Endothelial cell of umbilical vein (primary cell): Measurements from ENCODE around the gene RTN4R. TPM values are rescaled to one million over a fixed set of nuclear protein-coding genes. Genes with fewer than 3 reads are reported as not detected.

Experiments used
- BruUV-seq: library from RNA; stranded (reverse); fragments of 400-500 nt; replicated peaks from 2 replicates; lab custom pipeline; 2021; lab: Mats Ljungman, UMichigan
- CTCF ChIA-PET: fragments of 300-600, 350-600 bp; sonication (Branson Sonifier 250); formaldehyde crosslinking; loops from one replicate; lab custom pipeline; 2021; ENCODE audit warnings: antibody characterized with exemption, inconsistent platforms; lab: Charles Lee
- POLR2A ChIA-PET: fragments of 300-600, 350-600 bp; sonication (Branson Sonifier 250); formaldehyde crosslinking; loops from one replicate; lab custom pipeline; 2021; ENCODE audit warnings: antibody characterized with exemption, inconsistent platforms; lab: Charles Lee
- DNase-seq: peaks from one replicate; pipeline ENCODE4 v3.0.0-alpha.2; 2011; ENCODE audit warnings: low read depth, low spot score
- FAIRE-seq: peaks from 2 replicates; lab custom pipeline; 2011; peaks lifted over from hg19 to GRCh38; lab: Jason Lieb, UNC
- H2AFZ ChIP-seq: 2 replicates; pipeline ENCODE4 v1.6.0; 2012; ENCODE audit warnings: low read depth, low read length, control low read depth, inconsistent platforms
- H3K27ac ChIP-seq: 2 replicates; pipeline ENCODE4 v1.5.1; 2011; ENCODE audit warnings: low read depth, mild to moderate bottlenecking, control low read depth, low read length, moderate library complexity; ENCODE audit not compliant: insufficient read depth
- H3K27me3 ChIP-seq, 2 experiments: 2 replicates each; pipeline versions ENCODE4 v1.6.0 to v1.6.1; 2011; ENCODE audit warnings: low read length in 2 of 2, mixed read lengths in 1 of 2; ENCODE audit not compliant: control insufficient read depth in 2 of 2, insufficient read depth in 2 of 2
- H3K36me3 ChIP-seq, 2 experiments: 2 replicates in 1 of 2; 3 replicates in 1 of 2; pipeline ENCODE4 v1.5.1; 2011; ENCODE audit warnings: low read length in 2 of 2, mild to moderate bottlenecking in 1 of 2, moderate library complexity in 1 of 2; ENCODE audit not compliant: control insufficient read depth in 2 of 2, insufficient read depth in 2 of 2; ENCODE audit errors: extremely low read depth in 1 of 2
- H3K4me1 ChIP-seq: 3 replicates; pipeline ENCODE4 v1.5.1; 2011; ENCODE audit warnings: mild to moderate bottlenecking, low read length; ENCODE audit not compliant: control insufficient read depth, insufficient read depth; ENCODE audit errors: extremely low read depth
- H3K4me2 ChIP-seq: 2 replicates; pipeline ENCODE4 v1.6.1; 2011; ENCODE audit warnings: low read length, control low read depth, mixed read lengths; ENCODE audit not compliant: insufficient read depth
- H3K4me3 ChIP-seq, 3 experiments: fragments of 200-600 bp in 1 of 3; sonication (generic), shearing (Covaris generic) in 1 of 3; replicated peaks in 1 of 3; 2 replicates each; pipeline ENCODE4 v1.5.1; 2011 to 2016; ENCODE audit warnings: control low read depth in 3 of 3, low read length in 3 of 3, mild to moderate bottlenecking in 2 of 3, inconsistent platforms in 1 of 3, low read depth in 1 of 3, moderate library complexity in 1 of 3; ENCODE audit not compliant: insufficient read depth in 1 of 3
- H3K79me2 ChIP-seq: 2 replicates; pipeline ENCODE4 v1.6.0; 2012; ENCODE audit warnings: low read length, inconsistent platforms; ENCODE audit not compliant: control insufficient read depth, insufficient read depth
- H3K9ac ChIP-seq: replicated peaks from 2 replicates; pipeline ENCODE3; 2011; ENCODE audit warnings: low read length, control low read depth; ENCODE audit not compliant: insufficient read depth; ENCODE audit errors: extremely low read depth
- H3K9me1 ChIP-seq: replicated peaks from 3 replicates; pipeline ENCODE4 v1.6.0; 2011; ENCODE audit warnings: mild to moderate bottlenecking, low read length; ENCODE audit not compliant: control insufficient read depth, insufficient read depth; ENCODE audit errors: extremely low read depth
- H3K9me3 ChIP-seq: replicated peaks from 2 replicates; pipeline ENCODE4 v1.5.1; 2012; ENCODE audit warnings: low read length, inconsistent platforms; ENCODE audit not compliant: control insufficient read depth, insufficient read depth
- H4K20me1 ChIP-seq: replicated peaks from 2 replicates; pipeline ENCODE3; 2011; ENCODE audit warnings: mild to moderate bottlenecking, low read length; ENCODE audit not compliant: control insufficient read depth, insufficient read depth; ENCODE audit errors: extremely low read depth
- EZH2 ChIP-seq: IDR thresholded peaks from 2 replicates; pipeline ENCODE4 v1.6.1; 2012; ENCODE audit warnings: borderline replicate concordance, low read depth, mild to moderate bottlenecking, moderate library complexity, low read length, inconsistent platforms; ENCODE audit not compliant: severe bottlenecking
- FOS ChIP-seq: IDR thresholded peaks from 2 replicates; pipeline ENCODE4 v1.6.1; 2011; ENCODE audit warnings: mild to moderate bottlenecking, low read length, moderate library complexity, borderline replicate concordance; ENCODE audit not compliant: insufficient read depth
- GATA2 ChIP-seq: IDR thresholded peaks from 2 replicates; pipeline ENCODE4 v1.7.0; 2011; ENCODE audit warnings: low read depth, mild to moderate bottlenecking, moderate library complexity, mixed read lengths, low read length; ENCODE audit not compliant: insufficient read length, insufficient read depth
- JUN ChIP-seq: IDR thresholded peaks from 2 replicates; pipeline ENCODE4 v1.6.1; 2011; ENCODE audit warnings: borderline replicate concordance, low read depth; ENCODE audit not compliant: insufficient read length, insufficient read depth
- MYC ChIP-seq: IDR thresholded peaks from one replicate; pipeline ENCODE4 v1.6.1; 2011; ENCODE audit warnings: mild to moderate bottlenecking, low read depth, low read length
- POLR2A ChIP-seq: IDR thresholded peaks from 2 replicates; pipeline ENCODE4 v1.6.1; 2012; ENCODE audit warnings: low read depth, mild to moderate bottlenecking, control low read depth, low read length
- POLR2AphosphoS5 ChIP-seq: IDR thresholded peaks from 2 replicates; pipeline ENCODE4 v1.6.1; 2012; ENCODE audit warnings: low read depth, mild to moderate bottlenecking, control low read depth, low read length, moderate library complexity; ENCODE audit not compliant: insufficient read depth
- dilution Hi-C: fragments of 300-500 bp; cut with MboI; formaldehyde crosslinking; loops from one replicate; pipeline ENCODE4 v1.15.0; 2019; ENCODE audit warnings: low sequenced_read_pairs; ENCODE audit not compliant: extremely low pct_ligation_motif_present
- intact Hi-C: fragments of 100-400 bp; cut with micrococcal nuclease; formaldehyde crosslinking; loops from one replicate; pipeline ENCODE4 v1.10.0; 2022
- polyA plus RNA-seq, 4 experiments: library from polyadenylated mRNA; depleted of rRNA in 3 of 4; stranded (reverse) in 3 of 4; unstranded in 1 of 4; fragments of >200 nt; gene quantifications; 2 replicates each; pipeline versions ENCODE4 v1.2.1 to v1.2.3, GENCODE V29; 2011 to 2012; ENCODE audit warnings: missing spikeins in 1 of 4
- total RNA-seq: library from RNA; stranded (reverse); gene quantifications from 2 replicates; pipeline ENCODE4 v1.2.3, GENCODE V29; 2021
- TF ChIP-seq, protein P1 (sequence below): IDR thresholded peaks from 2 replicates; pipeline ENCODE4 v1.6.1; 2011; ENCODE audit not compliant: insufficient read depth, insufficient read length
- TF ChIP-seq, protein P2 (sequence below), 2 donors: IDR thresholded peaks; 1 replicate in 1 of 2; 2 replicates in 1 of 2; pipeline ENCODE4 v1.5.1; 2011; ENCODE audit warnings: low read length in 2 of 2, mild to moderate bottlenecking in 2 of 2, moderate library complexity in 2 of 2, control low read depth in 1 of 2, inconsistent platforms in 1 of 2, low read depth in 1 of 2; ENCODE audit not compliant: insufficient read depth in 1 of 2; ENCODE audit errors: extremely low read depth in 1 of 2

Gene RTN4R
- total and polyA plus RNA-seq, 2 donors (not counting 3 experiments of a cell fraction or from before 2014, with no cell fraction given) = 1.2 to 2.2 TPM

DNA sequence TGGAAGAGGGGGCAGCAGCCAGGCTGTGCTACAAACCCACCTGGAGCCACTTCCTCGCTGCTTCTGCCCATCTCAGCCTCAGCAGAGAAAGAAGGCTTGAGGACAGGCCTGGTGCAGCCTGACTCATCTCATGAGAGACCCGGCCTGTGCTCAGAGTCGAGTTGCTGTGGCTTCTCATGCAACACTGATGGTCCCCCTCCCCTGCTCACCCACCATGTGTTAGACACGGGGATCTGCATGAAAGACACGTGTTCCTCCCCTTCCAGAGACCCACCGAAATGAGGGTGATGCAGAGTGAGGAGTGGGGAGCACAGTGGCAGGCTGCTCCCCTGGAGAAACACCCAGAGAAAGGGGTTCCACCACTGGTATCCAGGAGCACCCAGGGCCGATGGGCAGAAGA is 15.0 kb downstream of the RTN4R start:
- H3K79me2 ChIP-seq = no peaks in the 10 kb centered on the region
- no peak overlapping the region for H3K27ac ChIP-seq
- no peak for TF ChIP-seq GATA2
- no peak for TF ChIP-seq EZH2
- TF ChIP-seq FOS = no peak
- TF ChIP-seq MYC = no peak
- TF ChIP-seq JUN = no peak
- TF ChIP-seq POLR2AphosphoS5 = no peak
- TF ChIP-seq, protein P1, sequence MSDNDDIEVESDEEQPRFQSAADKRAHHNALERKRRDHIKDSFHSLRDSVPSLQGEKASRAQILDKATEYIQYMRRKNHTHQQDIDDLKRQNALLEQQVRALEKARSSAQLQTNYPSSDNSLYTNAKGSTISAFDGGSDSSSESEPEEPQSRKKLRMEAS = no peak
- TF ChIP-seq, protein P2, sequence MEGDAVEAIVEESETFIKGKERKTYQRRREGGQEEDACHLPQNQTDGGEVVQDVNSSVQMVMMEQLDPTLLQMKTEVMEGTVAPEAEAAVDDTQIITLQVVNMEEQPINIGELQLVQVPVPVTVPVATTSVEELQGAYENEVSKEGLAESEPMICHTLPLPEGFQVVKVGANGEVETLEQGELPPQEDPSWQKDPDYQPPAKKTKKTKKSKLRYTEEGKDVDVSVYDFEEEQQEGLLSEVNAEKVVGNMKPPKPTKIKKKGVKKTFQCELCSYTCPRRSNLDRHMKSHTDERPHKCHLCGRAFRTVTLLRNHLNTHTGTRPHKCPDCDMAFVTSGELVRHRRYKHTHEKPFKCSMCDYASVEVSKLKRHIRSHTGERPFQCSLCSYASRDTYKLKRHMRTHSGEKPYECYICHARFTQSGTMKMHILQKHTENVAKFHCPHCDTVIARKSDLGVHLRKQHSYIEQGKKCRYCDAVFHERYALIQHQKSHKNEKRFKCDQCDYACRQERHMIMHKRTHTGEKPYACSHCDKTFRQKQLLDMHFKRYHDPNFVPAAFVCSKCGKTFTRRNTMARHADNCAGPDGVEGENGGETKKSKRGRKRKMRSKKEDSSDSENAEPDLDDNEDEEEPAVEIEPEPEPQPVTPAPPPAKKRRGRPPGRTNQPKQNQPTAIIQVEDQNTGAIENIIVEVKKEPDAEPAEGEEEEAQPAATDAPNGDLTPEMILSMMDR (IDR thresholded peaks at IDR 0.05; ENCODE audit: extremely low read depth in 1 of 2, insufficient read depth in 1 of 2, low read depth in 1 of 2, low read length in 2 of 2) = no peak
- TF ChIP-seq POLR2A = no peak
- H2AFZ ChIP-seq = no peak overlapping the region
- no peaks in the 10 kb centered on the region for H3K9me1 ChIP-seq
- no peaks in the 10 kb centered on the region for H3K4me1 ChIP-seq
- ChIA-PET CTCF (interaction anchor here (1.3 kb wide), 1 partner anchor 14 kb away, joined by 4 read pairs; no protein-coding TSS in a partner anchor), POLR2A (no interaction called here)
- no peaks in the 10 kb centered on the region for H3K36me3 ChIP-seq
- dilution Hi-C loops (no loop called here), intact Hi-C loops (no loop called here)
- DNase-seq = no peak
- no peaks in the 10 kb centered on the region for H4K20me1 ChIP-seq
- H3K27me3 ChIP-seq = no peaks in the 10 kb centered on the region
- no peak overlapping the region for H3K9ac ChIP-seq
- no peaks in the 10 kb centered on the region for H3K9me3 ChIP-seq
- H3K4me2 ChIP-seq = no peak overlapping the region
- no TSS peak for BruUV-seq
- no peak for FAIRE-seq
- H3K4me3 ChIP-seq = no peak overlapping the region
